HG03108 (cell line): ENCODE measurements around the gene POSTN.

ENCODE experiments used
- ATAC-seq: cut with Tn5 transposase; IDR thresholded peaks from one replicate; pipeline ENCODE4 v1.9.1; 2021; ENCODE audit warnings: moderate library complexity; ENCODE audit not compliant: unreplicated experiment

Gene POSTN, protein sequence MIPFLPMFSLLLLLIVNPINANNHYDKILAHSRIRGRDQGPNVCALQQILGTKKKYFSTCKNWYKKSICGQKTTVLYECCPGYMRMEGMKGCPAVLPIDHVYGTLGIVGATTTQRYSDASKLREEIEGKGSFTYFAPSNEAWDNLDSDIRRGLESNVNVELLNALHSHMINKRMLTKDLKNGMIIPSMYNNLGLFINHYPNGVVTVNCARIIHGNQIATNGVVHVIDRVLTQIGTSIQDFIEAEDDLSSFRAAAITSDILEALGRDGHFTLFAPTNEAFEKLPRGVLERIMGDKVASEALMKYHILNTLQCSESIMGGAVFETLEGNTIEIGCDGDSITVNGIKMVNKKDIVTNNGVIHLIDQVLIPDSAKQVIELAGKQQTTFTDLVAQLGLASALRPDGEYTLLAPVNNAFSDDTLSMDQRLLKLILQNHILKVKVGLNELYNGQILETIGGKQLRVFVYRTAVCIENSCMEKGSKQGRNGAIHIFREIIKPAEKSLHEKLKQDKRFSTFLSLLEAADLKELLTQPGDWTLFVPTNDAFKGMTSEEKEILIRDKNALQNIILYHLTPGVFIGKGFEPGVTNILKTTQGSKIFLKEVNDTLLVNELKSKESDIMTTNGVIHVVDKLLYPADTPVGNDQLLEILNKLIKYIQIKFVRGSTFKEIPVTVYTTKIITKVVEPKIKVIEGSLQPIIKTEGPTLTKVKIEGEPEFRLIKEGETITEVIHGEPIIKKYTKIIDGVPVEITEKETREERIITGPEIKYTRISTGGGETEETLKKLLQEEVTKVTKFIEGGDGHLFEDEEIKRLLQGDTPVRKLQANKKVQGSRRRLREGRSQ

DNA sequence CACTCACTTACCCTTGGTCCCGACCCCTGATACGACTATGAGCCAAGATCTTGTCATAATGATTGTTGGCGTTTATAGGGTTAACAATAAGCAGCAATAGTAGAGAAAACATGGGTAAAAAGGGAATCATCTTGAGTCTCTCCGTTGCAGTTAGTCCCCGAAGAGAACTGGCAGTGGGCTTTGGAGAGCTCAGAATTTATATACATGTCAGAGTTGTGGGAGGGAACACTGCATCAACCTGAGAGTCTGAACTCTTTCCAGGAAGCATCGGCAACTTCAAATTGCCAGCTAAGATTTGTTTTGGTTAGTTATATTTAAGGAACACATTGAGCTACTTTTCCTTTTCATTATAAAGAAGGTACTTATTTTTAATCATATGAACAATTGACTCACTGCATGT, at the start of gene POSTN:
Gene POSTN (minus strand): TSS at position 172 of the 400 bp plus-strand sequence. CDS start 42 bp downstream, at position 130.
- ATAC-seq, result no peak

DNA sequence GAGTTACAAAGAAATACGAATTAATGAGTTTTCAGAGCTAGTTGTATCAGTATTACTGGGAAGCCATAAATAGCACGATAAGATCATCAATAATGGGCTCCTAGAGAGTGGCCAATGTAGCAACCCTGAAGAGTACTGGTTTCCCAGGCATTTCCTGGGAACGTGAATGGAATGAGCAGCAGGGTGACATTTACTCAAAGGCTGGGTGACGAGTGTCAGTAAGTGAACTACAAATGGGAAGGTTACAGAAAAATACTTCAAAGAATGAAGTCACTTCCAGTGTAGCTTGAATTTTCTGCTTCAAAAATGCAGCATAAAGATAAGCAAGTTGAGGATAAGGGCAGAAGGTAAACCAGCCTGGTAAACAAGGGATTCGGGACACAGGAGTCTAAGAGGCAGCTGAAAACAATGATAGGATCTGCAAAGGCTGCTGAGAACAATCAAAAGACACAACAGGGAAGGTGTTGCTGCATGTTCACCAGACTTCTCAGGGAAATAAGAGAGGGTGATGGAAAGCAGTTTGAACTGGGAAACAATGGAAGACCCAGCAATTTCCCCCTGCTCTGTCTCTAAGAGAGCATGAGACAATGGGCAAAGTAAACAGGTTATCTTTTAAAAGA, 48.6 kb upstream of the POSTN start:
- no peak for ATAC-seq

DNA sequence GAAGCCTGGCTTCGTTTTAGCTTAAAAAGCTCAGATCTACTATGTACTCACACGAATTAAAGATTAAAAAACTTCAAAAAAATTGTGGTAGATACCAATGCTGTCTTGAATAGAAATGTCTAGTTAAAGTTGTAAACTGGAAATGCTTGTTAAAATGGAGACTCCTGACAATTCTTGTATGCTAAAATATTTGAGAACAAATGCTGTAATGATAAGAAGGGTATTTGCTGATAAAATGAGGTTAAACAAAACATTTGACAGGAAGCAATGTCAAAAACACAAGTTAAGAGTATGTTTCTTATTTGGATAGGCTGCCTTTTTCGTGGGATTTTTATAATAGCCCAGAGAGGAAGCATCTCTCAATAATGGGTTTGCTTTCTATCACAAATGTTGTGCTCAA, 48.0 kb upstream of the POSTN start:
- ATAC-seq, result no peak

DNA sequence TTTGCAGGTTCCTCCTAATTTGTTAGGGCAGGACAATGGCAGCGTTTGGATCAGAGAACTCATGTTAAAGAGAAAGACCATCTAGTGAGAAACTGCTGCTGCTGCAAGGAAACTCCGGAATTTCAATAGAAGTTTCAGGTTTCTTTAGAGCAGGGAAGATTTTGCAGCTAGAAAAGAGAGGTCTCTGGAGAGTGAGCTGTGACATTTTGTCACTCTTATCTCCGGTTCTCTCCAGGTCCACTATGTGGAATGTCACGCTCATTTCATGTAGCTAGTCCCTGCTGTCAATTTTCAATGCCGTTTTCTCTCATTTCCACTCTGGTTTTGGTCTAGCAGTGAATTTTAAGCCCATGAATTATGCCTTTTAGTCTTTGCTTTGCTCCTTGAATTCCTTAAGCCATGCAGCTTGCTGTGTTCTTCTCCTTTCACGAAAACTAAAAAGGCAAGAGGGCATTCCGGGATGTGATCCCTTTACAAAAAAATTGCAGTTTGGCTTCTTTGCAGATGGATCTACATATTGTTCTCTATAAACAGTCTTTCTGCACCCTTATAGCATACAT, 46.7 kb upstream of the POSTN start:
- no peak for ATAC-seq

DNA sequence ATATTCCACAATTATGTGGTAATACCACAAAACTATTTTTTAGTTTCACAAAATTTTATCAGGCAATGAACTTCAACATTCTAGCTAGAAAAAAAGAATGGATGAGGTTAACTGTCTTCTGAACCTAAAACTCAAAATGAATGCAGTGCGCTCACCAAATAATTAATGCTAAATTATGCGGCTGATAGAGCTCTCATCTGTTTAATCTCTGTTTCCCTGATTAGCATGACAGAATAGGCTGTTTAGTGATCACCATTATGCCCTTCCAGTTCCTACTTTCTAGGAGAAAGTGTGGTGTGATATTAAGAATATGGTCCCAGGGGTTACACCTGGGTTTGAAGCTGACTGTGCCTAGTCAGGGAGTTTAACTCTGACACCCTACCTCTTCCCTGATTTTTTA, 42.8 kb upstream of the POSTN start:
- no peak for ATAC-seq

DNA sequence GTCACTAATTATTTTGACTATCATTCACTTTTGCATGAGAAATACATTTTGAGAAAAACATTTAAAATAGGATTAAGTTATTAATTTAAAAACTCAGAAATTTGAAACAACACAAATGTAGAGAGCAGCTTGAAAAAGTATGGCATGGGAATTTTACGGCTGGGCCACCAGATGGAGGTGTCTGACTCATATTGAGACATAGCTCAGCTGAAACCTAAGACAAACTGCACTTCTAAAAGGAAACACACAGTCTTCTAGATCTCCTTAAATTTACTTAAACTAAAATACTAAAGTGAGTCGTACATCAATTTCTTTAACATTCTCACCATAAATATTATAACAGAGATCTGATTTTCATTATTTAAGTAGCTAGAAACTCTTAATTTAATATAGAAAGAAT, 41.9 kb upstream of the POSTN start:
- no peak for ATAC-seq

DNA sequence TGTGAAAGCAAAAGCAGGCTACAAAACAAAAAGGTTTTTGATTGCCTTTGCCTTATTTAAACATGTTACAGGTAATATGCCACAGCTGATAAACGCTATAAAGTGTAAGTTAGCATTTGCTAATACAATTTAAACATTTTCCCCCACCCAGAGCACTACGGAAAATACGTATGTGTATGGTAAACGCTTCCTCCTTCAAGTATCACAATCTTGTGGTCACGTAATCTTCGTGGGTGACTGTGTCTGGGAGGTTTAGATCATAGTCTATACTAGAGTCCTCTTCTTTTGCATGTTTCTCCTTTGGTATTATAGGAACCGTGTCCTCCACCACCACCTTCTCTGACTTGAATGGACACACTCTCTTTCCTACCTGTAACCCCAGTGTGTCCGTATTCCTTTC, 38.1 kb upstream of the POSTN start:
- ATAC-seq, result no peak

DNA sequence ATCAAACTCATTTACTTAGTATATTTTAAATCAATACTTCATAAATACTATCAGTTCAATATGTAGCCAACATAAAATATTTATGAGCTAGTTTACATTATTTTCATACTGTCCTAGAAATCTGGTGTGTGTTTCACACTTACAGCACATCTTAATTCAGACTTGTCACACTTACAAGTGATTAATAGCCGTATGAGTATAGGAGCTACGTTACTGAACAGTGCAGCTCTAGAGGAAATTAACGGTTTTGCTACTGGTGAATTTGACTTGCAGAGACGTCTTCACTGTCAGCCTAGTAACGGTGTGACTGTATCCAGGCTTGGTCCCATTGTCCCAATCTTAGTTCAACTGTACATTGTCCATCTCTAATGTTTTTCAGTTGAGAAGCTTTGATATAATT, 33.7 kb upstream of the POSTN start:
- no peak for ATAC-seq

DNA sequence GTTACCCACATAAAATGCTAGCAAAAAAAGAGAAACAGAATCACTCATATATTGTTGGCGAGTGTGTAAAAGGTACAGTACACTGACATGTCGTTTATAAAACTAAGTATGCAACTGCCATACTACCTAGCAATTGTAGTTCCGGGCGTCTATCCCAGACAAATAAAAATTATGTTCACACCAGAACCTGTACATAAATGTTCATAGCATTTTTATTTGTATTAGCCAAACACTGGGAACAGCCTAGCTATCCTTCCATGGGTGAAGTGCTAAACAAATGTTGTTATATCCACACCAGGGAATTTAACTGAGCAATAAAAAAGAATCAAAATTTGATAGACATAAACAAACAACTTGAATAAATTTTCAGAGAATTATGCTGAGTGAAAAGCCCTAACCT, 28.9 kb upstream of the POSTN start:
- ATAC-seq, result no peak

DNA sequence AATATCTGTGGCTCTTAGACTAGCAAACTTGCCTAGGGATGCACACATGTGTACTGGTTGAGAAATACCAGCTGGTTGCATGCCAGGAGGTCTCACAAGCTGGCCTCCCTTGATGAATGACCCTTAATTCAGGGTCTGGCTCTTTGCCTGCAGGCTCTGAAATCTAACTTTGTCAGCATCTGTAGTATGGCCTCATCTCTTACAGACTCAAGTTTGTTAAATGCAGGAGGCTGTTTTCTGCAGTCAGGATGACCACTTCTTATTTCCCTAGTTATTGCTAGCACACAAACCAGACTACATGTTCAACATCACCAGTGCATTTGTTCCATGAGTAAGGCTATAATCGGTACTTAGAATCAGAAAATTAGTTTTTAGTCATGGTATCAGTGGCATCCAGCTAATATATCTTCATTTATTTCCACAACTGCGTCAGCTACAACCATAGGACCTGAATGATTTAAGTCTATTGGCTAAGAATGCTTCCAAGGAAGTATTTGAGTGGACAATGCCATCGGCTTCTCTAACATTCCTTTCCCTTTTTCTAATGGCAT, 23.3 kb upstream of the POSTN start:
- no peak for ATAC-seq

DNA sequence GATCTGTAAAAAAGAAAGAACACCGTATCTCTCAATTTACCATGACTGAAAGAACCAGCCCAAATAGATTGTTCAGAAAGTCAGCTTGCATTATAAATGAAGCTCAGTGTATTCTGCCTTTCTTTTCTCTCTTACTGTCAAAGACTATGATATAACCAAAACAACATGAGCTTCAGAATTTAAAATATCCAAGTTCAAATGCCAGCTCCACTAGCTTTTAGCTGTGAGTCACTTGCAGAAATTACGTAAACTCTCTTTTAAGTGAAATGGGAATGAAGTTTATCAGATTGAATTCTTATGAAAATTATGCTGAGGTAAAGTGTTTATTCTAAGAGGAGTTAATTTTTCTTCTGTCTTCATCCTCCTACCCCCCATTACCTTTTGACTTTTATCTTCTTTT, 20.0 kb upstream of the POSTN start:
- ATAC-seq, result no peak

DNA sequence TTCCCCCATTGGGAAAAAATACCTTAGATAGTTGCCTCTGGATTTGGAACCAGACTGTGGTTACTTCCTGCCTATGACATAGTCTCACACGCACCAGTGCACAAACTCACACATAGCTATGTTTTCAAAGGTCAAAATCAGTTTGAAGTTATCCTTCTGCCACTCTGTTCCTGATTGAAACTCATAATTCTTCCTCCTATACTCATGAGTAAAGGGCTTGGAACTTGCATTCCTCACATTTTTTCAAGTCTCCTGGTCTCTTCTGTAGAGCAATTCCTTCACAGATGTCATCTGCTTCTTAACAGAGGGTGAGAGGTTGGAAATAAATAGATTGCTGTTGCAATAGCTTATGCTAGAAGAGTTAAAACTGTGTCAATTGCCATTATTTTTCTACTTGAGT, 18.6 kb upstream of the POSTN start:
- ATAC-seq, result no peak

DNA sequence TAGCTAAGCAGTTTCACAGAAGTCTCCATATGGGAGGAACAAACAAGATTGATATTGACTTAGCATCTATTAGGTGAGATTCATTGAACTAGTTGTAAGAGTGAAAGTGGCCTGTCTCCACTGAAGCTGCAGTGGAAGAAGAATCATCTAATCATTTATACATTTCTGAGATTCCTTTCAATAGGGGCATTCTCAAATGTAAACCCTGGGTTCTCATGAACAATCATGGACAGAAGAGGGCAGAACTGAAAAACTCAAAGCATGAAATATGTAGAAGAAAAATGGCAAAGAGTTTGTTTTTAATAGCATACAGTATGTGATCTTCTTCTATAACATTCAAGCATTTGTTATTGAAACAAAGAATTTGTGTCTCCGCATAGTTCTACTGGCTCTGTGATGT, 17.6 kb upstream of the POSTN start:
- ATAC-seq, result no peak

DNA sequence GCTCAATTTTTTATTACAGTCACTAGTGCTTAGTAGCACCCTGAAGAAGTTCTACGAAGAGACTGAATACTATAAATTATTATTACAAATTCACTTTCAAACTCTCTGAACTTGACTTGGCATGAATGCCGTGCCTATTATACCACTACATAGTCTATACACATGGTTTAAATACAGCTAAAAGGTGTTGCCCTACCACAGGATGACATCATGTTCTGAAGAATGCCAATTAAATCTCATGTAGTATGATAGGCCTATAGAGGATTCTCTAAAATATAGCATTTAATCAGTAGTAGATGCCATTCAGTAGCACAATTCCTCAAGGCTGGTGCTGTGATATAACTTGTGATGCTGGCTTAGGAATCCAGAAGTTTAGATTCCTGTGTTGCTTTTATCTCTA, 16.7 kb upstream of the POSTN start:
- ATAC-seq, result no peak

DNA sequence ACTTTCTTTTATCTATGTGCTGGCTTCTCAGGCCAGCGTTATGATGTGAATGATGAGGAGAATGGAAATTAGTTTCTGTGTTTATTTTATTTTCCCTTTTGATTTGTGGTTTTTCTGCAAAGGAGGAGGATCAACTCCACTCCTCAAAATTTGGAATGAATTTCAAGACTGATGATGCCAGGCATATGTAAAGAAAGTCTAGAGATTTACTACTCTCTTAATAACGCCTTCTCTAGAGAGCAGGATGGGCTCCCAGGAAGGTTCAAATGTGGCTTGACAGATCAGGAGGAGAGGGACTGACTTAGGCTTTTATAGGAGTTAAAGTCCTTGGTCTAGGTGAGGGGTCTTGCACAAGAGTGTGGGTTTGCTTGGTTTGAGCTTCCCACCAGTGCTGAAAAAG, 15.1 kb upstream of the POSTN start:
- no peak for ATAC-seq

DNA sequence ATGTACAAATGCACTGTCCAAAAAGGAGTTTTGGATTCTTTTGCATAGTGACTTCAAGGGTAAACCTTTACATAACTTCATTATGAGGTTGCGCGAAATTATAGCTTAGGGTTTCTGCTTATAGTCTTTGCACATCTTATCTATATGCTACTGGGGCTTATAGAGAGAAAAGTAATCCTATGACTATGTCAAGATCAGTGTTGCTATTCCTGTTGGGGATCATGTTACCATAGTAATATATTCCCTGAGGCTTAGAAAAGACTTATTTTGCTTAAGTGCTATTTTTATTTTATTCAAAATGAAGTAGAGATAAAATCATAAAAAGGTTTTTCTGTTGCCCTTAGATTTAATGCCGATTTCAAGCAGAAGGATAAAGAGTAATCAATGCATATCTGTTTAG, 14.7 kb upstream of the POSTN start:
- ATAC-seq, result no peak

DNA sequence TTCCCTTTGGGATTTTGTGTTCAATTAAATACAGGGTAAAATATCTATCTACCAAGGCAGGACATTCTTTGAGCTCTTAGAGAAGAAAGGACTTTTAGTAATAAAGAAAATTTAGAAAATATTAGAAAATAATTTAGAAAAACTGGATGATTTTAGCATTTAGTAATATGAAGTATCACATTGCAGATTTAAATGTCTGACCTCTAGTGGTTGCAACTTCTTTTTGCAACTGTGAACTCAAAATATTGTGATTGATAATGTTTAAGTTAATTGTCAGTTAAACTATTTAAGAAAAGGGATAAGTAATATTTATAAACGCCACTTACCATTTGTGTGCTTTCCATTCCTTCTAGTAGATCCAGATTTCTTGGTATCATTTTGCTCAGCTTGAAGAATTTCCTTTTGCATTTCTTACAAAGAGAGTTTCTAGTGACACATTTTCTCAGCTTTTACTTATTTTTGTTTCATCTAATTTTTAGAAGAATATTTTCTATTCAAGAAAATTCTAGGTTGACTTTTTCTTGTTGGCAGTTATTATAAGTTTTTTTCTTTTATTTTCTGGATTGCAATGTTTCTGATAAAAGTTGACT, 10.3 kb upstream of the POSTN start:
- ATAC-seq, result no peak

DNA sequence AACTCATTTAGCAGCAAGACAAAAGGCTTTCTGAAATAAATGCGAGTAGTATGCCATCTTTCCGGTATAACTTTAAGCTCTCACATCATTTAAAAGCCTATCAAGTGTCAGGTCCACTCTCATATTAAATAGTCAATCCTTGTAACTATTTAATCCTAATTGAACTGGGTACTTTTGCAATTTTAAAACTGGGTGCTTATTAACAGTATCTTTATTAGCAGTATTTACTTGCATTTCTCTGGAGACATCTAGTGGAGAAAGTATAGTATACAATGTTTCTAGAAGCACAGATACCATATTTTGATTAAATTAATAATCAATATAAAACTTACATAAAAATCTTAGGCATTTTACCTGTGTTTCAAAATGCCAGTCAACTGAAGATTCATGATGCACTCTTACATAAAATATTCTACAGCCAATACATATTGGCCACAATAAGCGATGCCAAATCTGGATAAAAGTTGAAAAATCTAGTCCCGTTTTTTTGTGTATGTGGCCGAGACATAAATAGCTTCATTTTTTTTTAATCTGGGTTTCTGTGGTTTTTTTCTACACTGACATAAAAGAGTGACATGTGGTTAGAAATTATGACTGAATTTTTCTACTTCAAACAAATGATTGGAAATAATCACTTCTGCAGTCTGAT, 4.3 kb upstream of the POSTN start:
- no peak for ATAC-seq

DNA sequence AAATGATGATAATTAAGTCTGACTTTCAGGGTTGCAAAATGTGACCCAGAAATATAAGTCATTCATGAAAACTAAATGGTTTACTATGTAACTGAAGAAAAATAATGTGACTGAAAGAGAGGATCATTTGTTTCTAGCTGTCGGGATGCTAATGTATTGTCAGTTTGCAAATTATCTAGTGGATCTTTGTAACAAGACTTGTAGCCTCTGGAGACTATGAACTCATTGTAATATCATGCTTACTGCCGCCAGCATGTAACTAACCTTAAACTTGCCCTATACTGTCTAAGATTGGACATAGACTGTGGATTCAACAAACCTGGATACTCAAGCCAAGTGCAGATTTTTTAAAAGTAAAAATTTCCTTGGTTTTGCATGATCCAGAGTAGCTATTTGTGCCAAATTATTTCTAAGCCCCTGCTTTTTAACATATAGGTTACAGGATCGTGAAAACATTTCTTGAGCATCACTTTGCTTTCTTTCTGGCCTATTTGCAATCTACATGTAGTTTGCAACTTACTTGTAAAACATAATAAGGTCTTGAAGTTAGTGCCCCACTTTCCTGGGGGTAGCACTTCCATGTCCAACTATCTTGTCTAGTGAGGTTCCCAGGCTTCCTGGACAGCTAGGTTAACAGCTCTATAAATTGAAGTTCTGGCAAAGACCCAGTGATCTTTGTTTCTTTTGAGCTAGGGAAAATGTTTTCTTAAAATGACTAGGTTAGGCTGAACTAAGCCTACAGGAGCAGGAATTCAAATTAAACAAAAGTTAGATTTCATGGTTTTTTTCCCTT, 3.3 kb upstream of the POSTN start:
- ATAC-seq, result no peak

DNA sequence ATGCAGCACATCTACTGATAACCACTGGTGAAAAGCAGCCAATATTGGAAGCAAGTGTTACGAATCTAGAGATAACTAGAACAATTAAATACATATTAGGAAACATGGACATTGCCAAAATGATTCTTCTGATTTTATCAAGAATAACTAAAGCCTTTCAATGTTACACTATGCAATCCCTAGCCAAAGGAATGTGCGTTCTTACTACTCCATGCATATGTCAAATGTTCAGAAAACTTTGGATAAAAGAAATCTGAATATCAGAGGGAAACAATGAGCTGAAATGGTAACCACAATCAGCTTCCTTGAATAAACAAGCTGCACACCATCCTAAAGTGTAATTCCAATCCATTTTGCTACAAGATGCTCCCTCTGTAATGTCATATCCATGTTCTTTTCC, 951 bp upstream of the POSTN start:
- ATAC-seq, result no peak
